A549 (cell line): Measurements from ENCODE around the gene FOXM1. TPM values are rescaled to one million over a fixed set of nuclear protein-coding genes. Genes with fewer than 3 reads are reported as not detected.
A peak's percentile ranks its signal among the peaks of the same experiment; 100 is the strongest.

Experiments
- ATAC-seq, 2 experiments: fragments of 200-7000 bp in 1 of 2; fragments of >200 bp in 1 of 2; cut with Nextera tagmentation in 1 of 2; cut with Tn5 transposase in 1 of 2; 3 replicates each; pipeline versions ENCODE4 v1.8.0 to v1.9.1; 2018 to 2020; ENCODE audit warnings: mild to moderate bottlenecking in 1 of 2, moderate library complexity in 1 of 2
- CTCF ChIA-PET: fragments of 300-600 bp; sonication (Branson Sonifier 250); formaldehyde crosslinking; extraction: SDS; loops from one replicate; lab custom pipeline; 2021; ENCODE audit warnings: antibody characterized with exemption, inconsistent platforms; lab: Yijun Ruan, JAX
- POLR2A ChIA-PET: fragments of 350-600 bp; formaldehyde crosslinking; extraction: SDS; loops from one replicate; lab custom pipeline; 2021; ENCODE audit warnings: antibody characterized with exemption, inconsistent platforms; lab: Yijun Ruan, JAX
- DNase-seq, 2 experiments: peaks; one replicate each; pipeline versions ENCODE4 v3.0.0 to v3.0.0-alpha.2; 2011 to 2016; ENCODE audit warnings: low read depth in 1 of 2, low spot score in 1 of 2
- FAIRE-seq: peaks from 2 replicates; lab custom pipeline; 2011; peaks lifted over from hg19 to GRCh38; lab: Jason Lieb, UNC
- H3K27ac ChIP-seq, 2 experiments: fragments of >200 bp; sonication (Bioruptor Twin); formaldehyde crosslinking; 3 replicates each; pipeline ENCODE4 v1.5.1; 2016 to 2017
- H3K4me1 ChIP-seq: fragments of >200 bp; sonication (Bioruptor Twin); formaldehyde crosslinking; 3 replicates; pipeline ENCODE4 v1.6.1; 2016
- H3K4me2 ChIP-seq: fragments of >200 bp; sonication (Bioruptor Twin); formaldehyde crosslinking; 3 replicates; pipeline ENCODE4 v1.6.1; 2016
- H3K4me3 ChIP-seq: fragments of >200 bp; sonication (Bioruptor Twin); formaldehyde crosslinking; 3 replicates; pipeline ENCODE4 v1.5.1; 2016
- H3K9me3 ChIP-seq: fragments of >200 bp; sonication (Bioruptor Twin); formaldehyde crosslinking; 3 replicates; pipeline ENCODE4 v1.6.1; 2016
- CBX8 ChIP-seq: fragments of 200-600 bp; sonication (generic); IDR thresholded peaks from 2 replicates; pipeline ENCODE4 v1.6.1; 2016
- CEBPB ChIP-seq, 2 experiments: fragments of >200 bp in 1 of 2; sonication (Bioruptor Twin) in 1 of 2; formaldehyde crosslinking in 1 of 2; IDR thresholded peaks; 2 replicates each; pipeline ENCODE4 v1.6.1; 2012 to 2016
- EHF ChIP-seq: fragments of 250-450 bp; sonication (Bioruptor Pico); IDR thresholded peaks from 2 replicates; pipeline ENCODE4 v1.5.0; 2020; ENCODE audit warnings: mild to moderate bottlenecking
- EHMT2 ChIP-seq: fragments of 200-600 bp; sonication (generic); IDR thresholded peaks from 2 replicates; pipeline ENCODE4 v1.6.1; 2016; ENCODE audit warnings: antibody characterized with exemption, low read depth, mild to moderate bottlenecking, moderate library complexity
- EP300 ChIP-seq, 2 experiments: fragments of >200 bp; sonication (Bioruptor Twin); formaldehyde crosslinking; IDR thresholded peaks; 2 replicates in 1 of 2; 3 replicates in 1 of 2; pipeline ENCODE4 v1.6.1; 2016 to 2017
- FOSB ChIP-seq: fragments of 250-450 bp; sonication (Bioruptor Pico); IDR thresholded peaks from 2 replicates; pipeline ENCODE4 v1.5.0; 2020; ENCODE audit warnings: mild to moderate bottlenecking, moderate library complexity
- HEYL ChIP-seq: fragments of 250-450 bp; sonication (Bioruptor Pico); IDR thresholded peaks from 2 replicates; pipeline ENCODE4 v1.8.0; 2021; ENCODE audit warnings: mild to moderate bottlenecking, moderate library complexity
- HOXB5 ChIP-seq: fragments of 250-450 bp; sonication (Bioruptor Pico); IDR thresholded peaks from 2 replicates; pipeline ENCODE4 v1.5.0; 2020; ENCODE audit warnings: mild to moderate bottlenecking, moderate library complexity
- JUN ChIP-seq, 2 experiments: fragments of >200 bp; sonication (Bioruptor Twin); formaldehyde crosslinking; IDR thresholded peaks; 2 replicates in 1 of 2; 3 replicates in 1 of 2; pipeline ENCODE4 v1.6.1; 2016 to 2017
- KDM5A ChIP-seq: fragments of 200-600 bp; sonication (generic); IDR thresholded peaks from 2 replicates; pipeline ENCODE4 v1.6.1; 2016; ENCODE audit warnings: antibody characterized with exemption, mild to moderate bottlenecking
- MYC ChIP-seq: IDR thresholded peaks from 2 replicates; pipeline ENCODE4 v1.6.1; 2012; ENCODE audit warnings: mild to moderate bottlenecking, inconsistent platforms, low read length, improper control_type of control experiment, borderline replicate concordance
- NPAS2 ChIP-seq: fragments of 250-450 bp; sonication (Bioruptor Pico); IDR thresholded peaks from 2 replicates; pipeline ENCODE4 v1.8.0; 2022; ENCODE audit warnings: mild to moderate bottlenecking, moderate library complexity, borderline replicate concordance
- NR3C1 ChIP-seq: fragments of >200 bp; sonication (Bioruptor Twin); formaldehyde crosslinking; IDR thresholded peaks from 3 replicates; pipeline ENCODE4 v1.6.1; 2017
- RAD21 ChIP-seq, 2 experiments: fragments of >200 bp in 1 of 2; sonication (Bioruptor Twin) in 1 of 2; formaldehyde crosslinking in 1 of 2; IDR thresholded peaks in 1 of 2; conservative IDR thresholded peaks in 1 of 2; 2 replicates in 1 of 2; 3 replicates in 1 of 2; pipeline ENCODE4 v1.6.1; 2012 to 2018; ENCODE audit warnings: inconsistent platforms in 1 of 2
- ZC3H11A ChIP-seq: fragments of 450-650 bp; IDR thresholded peaks from 2 replicates; pipeline ENCODE4 v1.6.1; 2014; ENCODE audit warnings: antibody characterized with exemption, mild to moderate bottlenecking
- ZFP36 ChIP-seq: fragments of 450-650 bp; IDR thresholded peaks from 2 replicates; pipeline ENCODE4 v1.6.1; 2014; ENCODE audit warnings: borderline replicate concordance; ENCODE audit not compliant: partially characterized antibody
- WGBS: methylation state at CpG from one replicate; pipeline ENCODE4 v1.1.6; 2017; ENCODE audit errors: missing lambda C conversion rate; 5-methylcytosine and 5-hydroxymethylcytosine counted together
- polyA plus RNA-seq, 4 experiments: library from polyadenylated mRNA; depleted of rRNA in 3 of 4; stranded (reverse); fragments of >200 nt; fragmentation: RNase III in 1 of 4; extraction: RNeasy Plus Mini Kit Qiagen cat#74134 plus additional on column Dnase treatment in 1 of 4; gene quantifications; 2 replicates in 3 of 4; 3 replicates in 1 of 4; pipeline ENCODE4 v1.2.3, GENCODE V29; 2011 to 2017
- TF ChIP-seq, protein P1 (sequence below): fragments of 250-450 bp; sonication (Bioruptor Pico); IDR thresholded peaks from 2 replicates; pipeline ENCODE4 v1.5.0; 2021; ENCODE audit warnings: mild to moderate bottlenecking, moderate library complexity, borderline replicate concordance
- TF ChIP-seq, protein P2 (sequence below): IDR thresholded peaks from 2 replicates; pipeline ENCODE4 v1.6.1; 2012; ENCODE audit warnings: low read depth, borderline replicate concordance
- TF ChIP-seq, protein P3 (sequence below): fragments of 200-600 bp; sonication (generic); IDR thresholded peaks from 2 replicates; pipeline ENCODE4 v1.6.1; 2016; ENCODE audit warnings: antibody characterized with exemption, mild to moderate bottlenecking, moderate library complexity

The FOXM1 gene
- polyA plus RNA-seq, 2 of the 4 experiments (the other 2 are of a cell fraction): 40.3 to 84.0 TPM

DNA sequence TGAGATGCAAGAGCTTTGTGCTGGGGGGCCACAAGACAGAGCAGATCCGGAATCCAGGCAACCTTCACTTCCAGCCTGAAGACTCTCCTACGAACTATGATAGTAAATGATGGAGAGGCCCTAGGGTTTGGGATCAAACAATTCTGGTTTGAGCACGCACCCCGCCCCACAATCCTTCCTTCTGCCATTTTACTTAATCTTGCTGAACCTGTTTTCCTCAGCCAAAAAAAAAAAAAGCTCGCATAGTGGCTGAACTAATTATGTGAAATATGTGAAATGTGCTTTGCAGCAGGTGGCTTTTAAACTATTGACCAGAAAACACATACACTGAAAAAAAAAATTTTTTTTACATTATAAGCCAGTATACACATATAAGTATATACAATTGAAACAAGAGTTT lies 65.2 kb downstream of the FOXM1 start:
- H3K4me3 ChIP-seq: peak overlapping the region; percentile 61
- 62% methylated on average over 5 of the region's 5 CpGs for WGBS
- ATAC-seq: no peak
- H3K9me3 ChIP-seq: no peaks in the 10 kb centered on the region
- CTCF ChIA-PET: interaction anchor here (1.3 kb wide), 1 partner anchor 16 kb away, joined by 3 read pairs; no protein-coding TSS in a partner anchor
- H3K4me2 ChIP-seq: peak overlapping the region; percentile 77
- FAIRE-seq: no peak
- POLR2A ChIA-PET: interaction anchor here (2.0 kb wide), 1 partner anchor 16 kb away, joined by 19 read pairs; the partner anchor contains the start of gene FKBP4
- H3K4me1 ChIP-seq: peaks cover 12% of the 10 kb centered on the region; the same call in 2 of the 3 replicates
- DNase-seq: no peak
- TF ChIP-seq NR3C1: no peak
- TF ChIP-seq EP300 (IDR thresholded peaks at IDR 0.05): no peak
- TF ChIP-seq EHF: no peak
- TF ChIP-seq NPAS2 (CRISPR knock-in tag): no peak
- no peak for TF ChIP-seq JUN (IDR thresholded peaks at IDR 0.05)
- TF ChIP-seq EHMT2: no peak
- no peak for TF ChIP-seq MYC
- no peak for TF ChIP-seq FOSB
- no peak for TF ChIP-seq HOXB5 (CRISPR knock-in tag)
- no peak for TF ChIP-seq CEBPB (IDR thresholded peaks at IDR 0.05)
- no peak for TF ChIP-seq HEYL (CRISPR knock-in tag)
- TF ChIP-seq, protein P1, sequence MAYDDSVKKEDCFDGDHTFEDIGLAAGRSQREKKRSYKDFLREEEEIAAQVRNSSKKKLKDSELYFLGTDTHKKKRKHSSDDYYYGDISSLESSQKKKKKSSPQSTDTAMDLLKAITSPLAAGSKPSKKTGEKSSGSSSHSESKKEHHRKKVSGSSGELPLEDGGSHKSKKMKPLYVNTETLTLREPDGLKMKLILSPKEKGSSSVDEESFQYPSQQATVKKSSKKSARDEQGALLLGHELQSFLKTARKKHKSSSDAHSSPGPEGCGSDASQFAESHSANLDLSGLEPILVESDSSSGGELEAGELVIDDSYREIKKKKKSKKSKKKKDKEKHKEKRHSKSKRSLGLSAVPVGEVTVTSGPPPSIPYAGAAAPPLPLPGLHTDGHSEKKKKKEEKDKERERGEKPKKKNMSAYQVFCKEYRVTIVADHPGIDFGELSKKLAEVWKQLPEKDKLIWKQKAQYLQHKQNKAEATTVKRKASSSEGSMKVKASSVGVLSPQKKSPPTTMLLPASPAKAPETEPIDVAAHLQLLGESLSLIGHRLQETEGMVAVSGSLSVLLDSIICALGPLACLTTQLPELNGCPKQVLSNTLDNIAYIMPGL (CRISPR knock-in tag): no peak
- no peak for TF ChIP-seq KDM5A
- TF ChIP-seq ZFP36: no peak
- TF ChIP-seq CBX8: no peak
- TF ChIP-seq, protein P2, sequence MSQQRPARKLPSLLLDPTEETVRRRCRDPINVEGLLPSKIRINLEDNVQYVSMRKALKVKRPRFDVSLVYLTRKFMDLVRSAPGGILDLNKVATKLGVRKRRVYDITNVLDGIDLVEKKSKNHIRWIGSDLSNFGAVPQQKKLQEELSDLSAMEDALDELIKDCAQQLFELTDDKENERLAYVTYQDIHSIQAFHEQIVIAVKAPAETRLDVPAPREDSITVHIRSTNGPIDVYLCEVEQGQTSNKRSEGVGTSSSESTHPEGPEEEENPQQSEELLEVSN: no peak
- no peak for TF ChIP-seq RAD21 (conservative IDR thresholded peaks at IDR 0.05 in 1 of 2, IDR thresholded peaks at IDR 0.05 in 1 of 2)
- TF ChIP-seq ZC3H11A: no peak
- TF ChIP-seq, protein P3, sequence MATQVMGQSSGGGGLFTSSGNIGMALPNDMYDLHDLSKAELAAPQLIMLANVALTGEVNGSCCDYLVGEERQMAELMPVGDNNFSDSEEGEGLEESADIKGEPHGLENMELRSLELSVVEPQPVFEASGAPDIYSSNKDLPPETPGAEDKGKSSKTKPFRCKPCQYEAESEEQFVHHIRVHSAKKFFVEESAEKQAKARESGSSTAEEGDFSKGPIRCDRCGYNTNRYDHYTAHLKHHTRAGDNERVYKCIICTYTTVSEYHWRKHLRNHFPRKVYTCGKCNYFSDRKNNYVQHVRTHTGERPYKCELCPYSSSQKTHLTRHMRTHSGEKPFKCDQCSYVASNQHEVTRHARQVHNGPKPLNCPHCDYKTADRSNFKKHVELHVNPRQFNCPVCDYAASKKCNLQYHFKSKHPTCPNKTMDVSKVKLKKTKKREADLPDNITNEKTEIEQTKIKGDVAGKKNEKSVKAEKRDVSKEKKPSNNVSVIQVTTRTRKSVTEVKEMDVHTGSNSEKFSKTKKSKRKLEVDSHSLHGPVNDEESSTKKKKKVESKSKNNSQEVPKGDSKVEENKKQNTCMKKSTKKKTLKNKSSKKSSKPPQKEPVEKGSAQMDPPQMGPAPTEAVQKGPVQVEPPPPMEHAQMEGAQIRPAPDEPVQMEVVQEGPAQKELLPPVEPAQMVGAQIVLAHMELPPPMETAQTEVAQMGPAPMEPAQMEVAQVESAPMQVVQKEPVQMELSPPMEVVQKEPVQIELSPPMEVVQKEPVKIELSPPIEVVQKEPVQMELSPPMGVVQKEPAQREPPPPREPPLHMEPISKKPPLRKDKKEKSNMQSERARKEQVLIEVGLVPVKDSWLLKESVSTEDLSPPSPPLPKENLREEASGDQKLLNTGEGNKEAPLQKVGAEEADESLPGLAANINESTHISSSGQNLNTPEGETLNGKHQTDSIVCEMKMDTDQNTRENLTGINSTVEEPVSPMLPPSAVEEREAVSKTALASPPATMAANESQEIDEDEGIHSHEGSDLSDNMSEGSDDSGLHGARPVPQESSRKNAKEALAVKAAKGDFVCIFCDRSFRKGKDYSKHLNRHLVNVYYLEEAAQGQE: no peak
- peak overlapping the region; percentile 92; a peak in 4 of 6 replicates for H3K27ac ChIP-seq

Other genes with a start within 250 kb of the FOXM1 start
- 108 and 125 TPM in 2 replicates for gene FKBP4, start 82.2 kb downstream of the FOXM1 start, polyA plus RNA-seq (2011; rRNA removed)
- 123 to 140 TPM (median 137 TPM) in 3 replicates for gene FKBP4, start 82.2 kb downstream of the FOXM1 start, polyA plus RNA-seq (2017; fragmentation: RNase III; extraction: RNeasy Plus Mini Kit Qiagen cat#74134 plus additional on column Dnase treatment)
- 23.7 and 28.4 TPM in 2 replicates for gene ITFG2, start 64.5 kb downstream of the FOXM1 start, polyA plus RNA-seq (2011; rRNA removed)
- 17.5 to 23.2 TPM (median 20.5 TPM) in 3 replicates for gene ITFG2, start 64.5 kb downstream of the FOXM1 start, polyA plus RNA-seq (2017; fragmentation: RNase III; extraction: RNeasy Plus Mini Kit Qiagen cat#74134 plus additional on column Dnase treatment)
- not detected in 2 replicates for gene NRIP2, start 42.1 kb downstream of the FOXM1 start, polyA plus RNA-seq (2011; rRNA removed)
- not detected in 3 replicates for gene NRIP2, start 42.1 kb downstream of the FOXM1 start, polyA plus RNA-seq (2017; fragmentation: RNase III; extraction: RNeasy Plus Mini Kit Qiagen cat#74134 plus additional on column Dnase treatment)
- gene TEX52, start 20.1 kb downstream of the FOXM1 start, polyA plus RNA-seq (2011; rRNA removed): not detected in 2 replicates
- not detected in 3 replicates for gene TEX52, start 20.1 kb downstream of the FOXM1 start, polyA plus RNA-seq (2017; fragmentation: RNase III; extraction: RNeasy Plus Mini Kit Qiagen cat#74134 plus additional on column Dnase treatment)
- 85.9 and 102 TPM in 2 replicates for gene RHNO1, start within 50 bp of the FOXM1 start, polyA plus RNA-seq (2011; rRNA removed)
- 35.7 to 37.6 TPM (median 37.1 TPM) in 3 replicates for gene RHNO1, start within 50 bp of the FOXM1 start, polyA plus RNA-seq (2017; fragmentation: RNase III; extraction: RNeasy Plus Mini Kit Qiagen cat#74134 plus additional on column Dnase treatment)
- gene TULP3, start 13.7 kb upstream of the FOXM1 start, polyA plus RNA-seq (2011; rRNA removed): 30.6 and 32.9 TPM in 2 replicates
- gene TULP3, start 13.7 kb upstream of the FOXM1 start, polyA plus RNA-seq (2017; fragmentation: RNase III; extraction: RNeasy Plus Mini Kit Qiagen cat#74134 plus additional on column Dnase treatment): 17.9 to 19.6 TPM (median 18.4 TPM) in 3 replicates
- 22.0 and 22.6 TPM in 2 replicates for gene TEAD4, start 82.2 kb upstream of the FOXM1 start, polyA plus RNA-seq (2011; rRNA removed)
- 31.2 to 34.9 TPM (median 31.8 TPM) in 3 replicates for gene TEAD4, start 82.2 kb upstream of the FOXM1 start, polyA plus RNA-seq (2017; fragmentation: RNase III; extraction: RNeasy Plus Mini Kit Qiagen cat#74134 plus additional on column Dnase treatment)
- 16.1 and 20.1 TPM in 2 replicates for gene TSPAN9, start 200.2 kb upstream of the FOXM1 start, polyA plus RNA-seq (2011; rRNA removed)
- 10.2 to 12.4 TPM (median 11.3 TPM) in 3 replicates for gene TSPAN9, start 200.2 kb upstream of the FOXM1 start, polyA plus RNA-seq (2017; fragmentation: RNase III; extraction: RNeasy Plus Mini Kit Qiagen cat#74134 plus additional on column Dnase treatment)